Activated CD8-positive, alpha-beta memory T cell treated with anti-CD3 and anti-CD28 coated beads, Interleukin-2, amount 50 U/mL, for 48 hours (primary cell): Measurements from ENCODE around the gene MRPS27.

Experiments used
- DNase-seq: peaks from one replicate; pipeline ENCODE4 v3.0.0-alpha.2; 2020

MRPS27 gene

GRCh38 chr5:72228960-72229359, 91.1 kb downstream of the MRPS27 start:
- DNase-seq: no peak

GRCh38 chr5:72226950-72227349, 93.1 kb downstream of the MRPS27 start:
- no peak for DNase-seq

GRCh38 chr5:72225741-72226140, 94.3 kb downstream of the MRPS27 start:
- no peak for DNase-seq

DNA sequence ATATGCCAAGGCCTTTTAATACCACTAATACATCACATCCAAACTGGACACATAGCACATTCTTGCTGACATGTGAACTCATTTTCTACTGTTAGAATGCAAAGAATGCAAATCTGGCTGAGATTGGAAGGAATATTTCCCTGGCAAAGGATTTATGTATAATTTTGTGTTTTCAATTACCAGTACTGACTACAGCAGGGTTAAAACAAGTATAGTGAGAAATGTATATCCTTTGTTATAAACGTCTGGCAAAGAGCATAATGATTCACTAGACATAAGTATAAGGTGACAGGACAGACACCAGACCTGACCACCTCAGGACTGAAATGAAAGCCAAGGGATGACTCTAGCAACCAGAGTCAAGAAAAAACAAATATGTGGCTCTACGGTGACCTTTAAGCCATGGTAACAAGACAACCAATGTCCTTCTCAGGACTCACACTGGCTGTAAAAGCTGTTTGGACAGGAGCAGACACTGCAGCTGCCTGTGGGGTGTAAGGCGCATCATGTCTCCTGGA, 95.0 kb downstream of the MRPS27 start:
- DNase-seq: no peak

- DNase-seq: no peak
Observed at GRCh38 chr5:72223371-72223770, 96.7 kb downstream of the MRPS27 start.

DNA sequence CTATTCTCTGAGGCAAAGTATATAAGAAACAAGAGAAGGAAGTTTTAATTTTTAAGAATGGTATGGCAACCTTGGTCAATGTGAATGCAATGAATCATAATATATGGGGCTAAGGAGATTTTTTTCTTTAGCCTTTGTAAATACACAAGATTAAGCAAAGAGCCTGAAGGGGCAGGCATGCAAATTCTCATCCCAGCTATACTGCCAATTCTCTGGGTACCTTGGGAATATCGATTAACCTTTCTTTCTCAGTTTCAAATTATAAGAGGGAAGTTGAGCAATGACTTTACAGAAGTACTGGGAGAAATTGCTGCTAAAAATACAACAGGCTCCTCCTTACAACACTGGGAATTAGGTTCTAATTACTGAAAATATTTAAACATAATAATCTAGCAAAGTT, 97.5 kb downstream of the MRPS27 start:
- no peak for DNase-seq

DNA sequence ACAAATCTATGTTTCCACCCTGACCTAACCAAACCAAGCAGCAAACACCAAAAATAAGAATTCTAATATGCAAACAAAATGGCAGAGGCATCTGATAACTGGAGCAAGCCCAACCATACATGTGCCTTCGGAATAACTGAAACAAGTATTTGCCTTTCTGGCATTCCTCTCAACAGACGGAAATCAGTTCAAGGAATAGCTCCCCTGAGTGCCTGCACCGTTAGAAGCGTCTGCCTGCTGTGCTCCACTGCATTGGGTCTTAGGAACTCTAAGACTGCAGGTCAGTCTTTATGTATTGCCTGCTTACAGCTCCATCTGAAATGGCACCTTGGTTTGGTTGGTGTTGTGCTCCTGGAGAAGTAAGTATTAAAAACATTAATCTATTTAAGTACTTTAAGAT, 98.5 kb downstream of the MRPS27 start:
- DNase-seq: no peak

- no peak for DNase-seq
Observed at GRCh38 chr5:72221099-72221498, 98.9 kb downstream of the MRPS27 start.

DNA sequence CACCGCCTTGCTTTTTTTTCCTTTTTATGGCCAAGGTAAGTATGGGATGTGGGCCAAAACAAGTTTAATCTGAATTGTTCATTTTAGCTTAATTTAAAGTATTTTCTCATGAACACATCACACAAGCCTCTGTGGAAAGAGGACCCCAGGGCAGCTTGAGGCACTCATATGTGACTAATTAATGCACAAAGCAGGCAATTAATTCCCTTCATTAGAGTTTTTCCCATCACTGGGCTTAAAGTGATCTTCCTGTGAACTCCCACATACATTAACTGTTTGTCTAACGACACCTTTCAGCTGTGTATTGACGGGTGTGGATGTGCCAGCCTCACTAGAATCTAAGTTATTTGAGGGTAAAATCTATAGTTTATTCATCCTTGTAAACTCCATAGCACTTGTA, 103.3 kb downstream of the MRPS27 start:
- no peak for DNase-seq

DNA sequence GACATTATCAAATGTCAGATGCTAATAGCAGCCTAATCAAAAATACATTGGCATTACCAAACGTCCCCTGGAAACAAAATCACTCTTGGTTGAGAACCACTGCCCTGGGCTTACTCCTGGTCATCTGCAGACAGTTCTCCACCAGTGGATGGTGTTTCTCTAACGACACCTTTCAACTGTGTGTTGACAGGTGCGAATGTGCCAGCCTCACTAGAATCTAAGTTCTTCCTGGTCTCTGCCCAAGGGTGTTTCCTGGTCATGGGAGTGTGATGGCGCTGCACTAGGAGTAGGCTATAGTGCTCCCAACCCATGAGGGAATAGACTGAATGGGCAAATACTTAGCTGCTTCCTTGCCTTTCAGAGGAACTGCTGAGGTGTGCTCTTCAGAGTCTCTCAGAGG, 105.9 kb downstream of the MRPS27 start:
- no peak for DNase-seq

DNA sequence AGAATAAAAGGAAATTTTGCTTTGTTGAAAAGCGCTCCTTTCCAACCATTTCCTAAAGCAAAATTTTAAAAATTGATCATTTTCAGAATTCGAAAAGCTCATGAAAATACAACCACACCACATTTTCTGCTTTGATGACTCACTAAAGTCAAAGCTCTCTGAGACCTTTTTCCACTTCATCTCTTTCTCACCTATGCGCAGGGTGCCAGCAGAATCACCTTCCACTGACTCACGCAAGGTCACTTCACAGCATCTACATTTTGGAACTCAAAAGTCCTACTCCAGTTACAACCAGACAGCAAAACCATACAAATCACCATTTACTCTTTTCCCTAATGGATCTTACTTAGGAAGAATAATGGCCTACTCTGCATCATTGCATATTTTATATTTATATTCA, 106.6 kb downstream of the MRPS27 start:
- no peak for DNase-seq

- no peak for DNase-seq
Observed at GRCh38 chr5:72212171-72212570, 107.9 kb downstream of the MRPS27 start.

GRCh38 chr5:72210888-72211678, 109.0 kb downstream of the MRPS27 start:
- no peak for DNase-seq

GRCh38 chr5:72209147-72210115, 110.6 kb downstream of the MRPS27 start:
- DNase-seq: no peak

DNA sequence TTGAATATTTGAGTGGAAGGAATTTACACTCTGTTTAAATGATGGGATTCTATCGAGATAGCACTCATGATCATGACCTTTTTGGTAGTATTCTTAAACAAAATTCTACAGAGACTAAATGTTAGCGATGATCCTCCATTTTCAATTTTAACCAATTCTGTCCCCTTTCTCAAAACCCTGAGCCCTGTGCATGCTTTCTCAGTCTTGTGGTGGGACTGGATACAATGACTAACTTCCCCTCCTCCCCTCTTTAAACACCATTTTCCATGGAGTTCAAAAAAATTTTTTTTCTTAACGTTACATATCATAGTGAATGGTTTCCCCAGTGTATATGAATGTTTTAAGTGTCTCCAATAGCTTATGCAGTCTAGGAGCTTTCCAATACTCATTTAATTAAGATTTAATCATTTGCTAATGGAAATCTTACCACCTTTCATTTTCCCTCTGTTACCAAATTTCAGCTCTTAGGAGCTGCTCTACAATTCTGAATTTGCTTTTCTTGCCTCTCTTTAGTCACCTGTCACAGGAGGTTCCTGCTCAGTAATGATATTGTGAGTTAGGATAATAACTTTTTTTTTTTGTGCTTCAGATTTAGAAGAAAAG, 111.6 kb downstream of the MRPS27 start:
- no peak for DNase-seq

GRCh38 chr5:72206994-72207393, 113.0 kb downstream of the MRPS27 start:
- no peak for DNase-seq

DNA sequence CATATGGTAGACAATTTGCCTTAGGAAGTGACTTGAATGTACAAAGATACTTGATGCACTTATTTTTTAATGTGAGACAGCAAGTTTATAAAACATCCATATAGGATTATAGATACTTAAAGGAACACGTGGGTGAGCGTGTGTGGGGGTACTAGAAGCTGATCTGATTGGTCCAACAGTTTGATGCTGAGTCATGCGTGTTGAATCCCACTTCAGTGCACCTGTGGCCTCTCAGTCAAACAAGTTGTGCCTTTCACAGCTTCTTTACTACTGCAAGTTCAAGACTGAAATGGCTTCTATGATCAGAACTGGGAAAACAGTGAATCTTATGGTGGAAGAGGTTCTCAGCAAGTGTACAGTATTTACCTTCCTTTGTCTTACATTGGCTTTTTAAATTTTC, 113.9 kb downstream of the MRPS27 start:
- no peak for DNase-seq

- no peak for DNase-seq
Observed at GRCh38 chr5:72205431-72206009, 114.5 kb downstream of the MRPS27 start.

- no peak for DNase-seq
Observed at GRCh38 chr5:72204946-72205345, 115.1 kb downstream of the MRPS27 start.

- DNase-seq: no peak
Observed at GRCh38 chr5:72203251-72203845, 116.7 kb downstream of the MRPS27 start.

GRCh38 chr5:72202331-72202825, 117.7 kb downstream of the MRPS27 start:
- DNase-seq: no peak

GRCh38 chr5:72199681-72200080, 120.4 kb downstream of the MRPS27 start:
- no peak for DNase-seq
